ENCODE results near the gene FUT6.

FUT6 gene

DNA sequence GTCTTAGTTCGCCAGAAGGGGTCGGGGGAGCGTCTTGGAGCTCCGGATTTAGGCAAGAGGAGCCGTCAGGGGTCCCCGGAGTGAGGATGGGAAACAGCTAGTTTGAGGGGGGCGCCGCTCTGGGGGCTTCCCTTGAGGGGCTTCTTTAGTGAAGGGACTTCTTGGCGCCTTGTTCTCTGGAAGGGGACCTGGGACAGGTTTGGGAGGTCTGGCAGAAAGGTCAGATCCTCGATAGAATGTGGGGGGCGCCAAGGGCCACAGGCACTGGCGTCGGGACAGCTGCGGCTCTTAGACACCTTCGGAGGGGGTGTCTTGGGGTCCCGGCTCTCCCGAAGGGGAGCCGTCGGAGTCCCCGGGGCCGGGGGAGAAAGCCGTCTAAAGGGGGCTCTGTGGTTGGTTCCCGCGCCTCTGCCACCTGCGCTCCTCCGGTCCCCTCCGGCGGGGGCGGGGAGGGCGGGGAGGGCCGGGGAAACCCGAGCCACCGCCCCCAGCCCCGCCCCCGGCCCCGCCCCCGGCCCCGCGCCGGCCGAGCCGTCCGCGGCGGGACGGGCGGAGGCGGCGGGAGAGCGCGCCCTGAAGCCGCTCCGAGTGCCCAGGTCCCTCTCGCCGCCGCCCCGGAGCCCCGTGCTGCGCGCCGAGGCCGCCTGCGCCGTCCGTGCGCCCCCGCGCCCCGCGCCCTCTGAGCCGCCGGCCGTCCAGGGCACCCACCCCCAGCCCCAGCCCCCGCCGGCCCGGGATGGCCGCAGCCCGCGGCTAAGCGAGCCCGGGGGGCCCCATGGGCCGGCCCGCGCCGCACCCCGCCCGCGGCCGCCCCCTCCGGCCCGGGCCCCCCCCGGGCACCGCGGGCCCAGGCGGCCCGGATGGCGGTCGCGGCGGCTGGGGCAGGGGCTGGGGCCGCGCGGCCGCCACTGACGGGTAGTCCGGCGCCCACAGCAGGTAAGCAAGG, 34.7 kb downstream of the FUT6 start, which contains the start of gene NRTN:
Gene NRTN (plus strand): TSS at position 552 of the 946 bp plus-strand sequence. CDS start 19,099 bp downstream, outside the sequence.
- DNase-seq (ENCODE audit: low read depth) = no peak

GRCh38 chr19:5803752-5804515, 35.6 kb downstream of the FUT6 start:
- no peak for DNase-seq (ENCODE audit: low read depth)

- no peak for DNase-seq (ENCODE audit: low read depth)
Observed at GRCh38 chr19:5803441-5803751, 36.1 kb downstream of the FUT6 start.

GRCh38 chr19:5801796-5802619, 37.5 kb downstream of the FUT6 start:
- no peak for DNase-seq (ENCODE audit: low read depth)

DNA sequence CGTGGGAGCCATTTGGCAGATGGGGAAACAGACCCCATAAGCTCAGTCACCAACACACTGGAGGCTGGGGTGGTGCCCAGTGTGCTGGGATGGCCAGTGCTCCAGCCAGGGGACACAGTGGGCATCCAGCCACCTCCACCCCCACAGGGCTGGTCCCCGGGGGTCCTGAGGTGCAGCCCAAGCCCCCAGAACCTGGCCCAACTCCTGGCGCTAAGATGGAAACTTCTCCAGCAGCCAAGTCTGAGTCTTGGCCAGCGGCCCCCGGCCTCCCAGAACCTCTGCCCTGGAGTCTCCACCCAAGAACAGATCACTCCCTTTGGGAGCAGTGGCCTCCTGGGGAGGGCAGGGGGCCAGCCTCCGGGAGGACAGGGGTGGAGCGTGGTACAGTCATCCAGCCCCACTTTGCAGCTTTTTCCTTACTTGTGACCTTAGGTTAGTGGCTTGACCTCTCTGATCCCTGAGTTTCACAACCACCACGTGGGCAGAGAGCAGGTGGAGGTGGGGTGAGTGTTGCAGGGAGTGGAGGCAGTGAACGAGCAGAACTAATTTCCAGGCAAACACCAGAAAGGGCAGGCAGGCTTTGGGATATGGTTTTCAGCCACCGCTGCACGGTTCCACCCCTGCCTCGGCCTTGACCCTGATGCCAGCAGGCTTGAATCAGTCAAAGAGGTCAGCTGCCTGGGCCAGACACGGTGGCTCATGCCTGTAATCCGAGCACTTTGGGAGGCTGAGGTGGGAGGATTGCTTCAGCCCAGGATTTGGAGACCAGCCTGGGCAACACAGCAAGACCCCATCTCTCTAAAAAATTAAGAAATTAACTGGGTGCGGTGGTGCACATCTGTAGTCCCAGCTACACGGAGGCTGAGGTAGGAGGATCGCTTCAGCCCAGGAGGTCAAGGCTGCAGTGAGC, 38.9 kb downstream of the FUT6 start:
- DNase-seq (ENCODE audit: low read depth) = no peak

GRCh38 chr19:5799247-5800241, 40.0 kb downstream of the FUT6 start:
- DNase-seq (ENCODE audit: low read depth) = no peak

- no peak for DNase-seq (ENCODE audit: low read depth)
Observed at GRCh38 chr19:5798244-5798643, 41.3 kb downstream of the FUT6 start.

DNA sequence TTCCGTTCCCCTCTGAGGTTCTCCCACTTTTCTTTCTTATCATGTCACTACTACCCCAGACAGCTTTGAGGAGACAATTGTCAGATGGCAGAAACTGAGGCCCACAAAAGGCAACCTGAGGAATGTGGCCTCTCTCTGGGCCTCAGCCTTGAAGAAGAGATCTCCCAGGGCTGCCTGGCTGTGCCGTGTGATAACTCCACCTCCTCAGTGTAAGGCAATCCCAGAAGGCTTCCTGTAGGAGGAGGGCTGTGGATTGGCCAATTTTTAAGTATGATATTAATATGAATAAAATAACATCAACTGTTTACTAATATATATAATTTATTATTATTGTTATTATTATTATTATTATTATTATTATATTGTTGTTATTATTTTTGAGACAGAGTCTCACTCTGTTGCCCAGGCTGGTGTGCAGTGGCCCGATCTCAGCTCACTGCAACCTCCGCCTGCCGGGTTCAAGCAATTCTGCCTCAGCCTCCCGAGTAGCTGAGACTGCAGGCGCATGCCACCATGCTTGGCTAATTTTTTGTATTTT, 44.1 kb downstream of the FUT6 start:
- DNase-seq (ENCODE audit: low read depth) = no peak

DNA sequence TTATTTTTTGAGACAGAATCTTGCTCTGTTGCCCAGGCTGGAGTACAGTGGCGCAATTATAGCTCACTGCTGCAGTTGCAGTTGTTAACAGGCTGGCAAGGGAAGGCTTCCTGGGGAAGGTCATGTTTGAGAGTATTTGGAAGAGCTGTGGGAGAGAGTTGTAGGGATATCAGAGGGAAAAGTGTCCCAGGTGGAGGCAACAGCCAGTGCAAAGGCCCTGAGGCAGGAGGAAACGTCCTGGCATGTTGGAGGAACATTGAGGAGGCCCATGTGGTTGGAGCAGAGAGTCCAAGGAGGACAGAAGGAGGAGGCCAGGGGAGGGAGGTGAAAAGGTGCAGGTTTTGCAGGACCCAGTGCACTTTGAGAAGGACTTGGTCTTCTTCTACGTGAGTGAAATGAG, 46.3 kb downstream of the FUT6 start:
- DNase-seq (ENCODE audit: low read depth) = no peak

GRCh38 chr19:5792224-5792623, 47.3 kb downstream of the FUT6 start:
- no peak for DNase-seq (ENCODE audit: low read depth)

GRCh38 chr19:5790559-5791520, 48.7 kb downstream of the FUT6 start, which contains the start of gene DUS3L:
DUS3L (minus strand) TSS chr19:5791163; CDS start chr19:5791141, 22 bp downstream.
- peak; percentile 90 for DNase-seq (ENCODE audit: low read depth)

- no peak for DNase-seq (ENCODE audit: low read depth)
Observed at GRCh38 chr19:5789886-5790558, 49.5 kb downstream of the FUT6 start.

DNA sequence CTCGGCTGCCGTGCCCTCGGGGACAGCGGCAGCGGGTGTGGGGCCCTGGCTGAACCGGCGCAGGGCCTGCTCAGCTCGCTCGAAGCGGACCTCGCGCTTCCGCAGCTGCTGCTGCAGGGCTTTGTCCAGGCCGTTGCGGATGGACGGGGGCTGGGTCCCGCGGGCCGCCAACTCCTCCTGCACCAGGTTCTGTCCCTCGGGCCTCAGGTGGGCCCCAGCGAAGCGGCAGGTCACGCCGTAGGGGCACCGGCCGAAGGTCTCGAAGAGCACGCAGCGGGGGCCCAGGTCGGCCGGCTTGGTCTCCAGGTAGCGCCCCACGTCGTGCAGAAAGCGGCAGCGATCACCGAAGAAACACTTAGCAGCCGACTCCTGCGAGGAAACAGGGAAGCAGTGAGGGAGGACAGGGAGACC, 50.1 kb downstream of the FUT6 start:
- DNase-seq (ENCODE audit: low read depth) = no peak

- no peak for DNase-seq (ENCODE audit: low read depth)
Observed at GRCh38 chr19:5788422-5788821, 51.1 kb downstream of the FUT6 start.

GRCh38 chr19:5787409-5788182, 51.9 kb downstream of the FUT6 start:
- no peak for DNase-seq (ENCODE audit: low read depth)

- no peak for DNase-seq (ENCODE audit: low read depth)
Observed at GRCh38 chr19:5786593-5787408, 52.7 kb downstream of the FUT6 start.
